Mammary epithelial cell (primary cell): ENCODE data around the gene IFNAR2.

Experiments used
- CTCF ChIP-seq, 2 donors: IDR thresholded peaks in 1 of 2; conservative IDR thresholded peaks in 1 of 2; 2 replicates each; pipeline ENCODE4 v1.5.1; 2011 to 2012; ENCODE audit warnings: inconsistent platforms in 2 of 2, low read length in 2 of 2, mild to moderate bottlenecking in 2 of 2, control low read depth in 1 of 2, low read depth in 1 of 2; ENCODE audit not compliant: insufficient read depth in 1 of 2; ENCODE audit errors: extremely low read depth in 1 of 2
- EZH2 ChIP-seq: IDR thresholded peaks from 2 replicates; pipeline ENCODE4 v1.6.1; 2012; ENCODE audit warnings: low read length, inconsistent platforms, borderline replicate concordance

DNA sequence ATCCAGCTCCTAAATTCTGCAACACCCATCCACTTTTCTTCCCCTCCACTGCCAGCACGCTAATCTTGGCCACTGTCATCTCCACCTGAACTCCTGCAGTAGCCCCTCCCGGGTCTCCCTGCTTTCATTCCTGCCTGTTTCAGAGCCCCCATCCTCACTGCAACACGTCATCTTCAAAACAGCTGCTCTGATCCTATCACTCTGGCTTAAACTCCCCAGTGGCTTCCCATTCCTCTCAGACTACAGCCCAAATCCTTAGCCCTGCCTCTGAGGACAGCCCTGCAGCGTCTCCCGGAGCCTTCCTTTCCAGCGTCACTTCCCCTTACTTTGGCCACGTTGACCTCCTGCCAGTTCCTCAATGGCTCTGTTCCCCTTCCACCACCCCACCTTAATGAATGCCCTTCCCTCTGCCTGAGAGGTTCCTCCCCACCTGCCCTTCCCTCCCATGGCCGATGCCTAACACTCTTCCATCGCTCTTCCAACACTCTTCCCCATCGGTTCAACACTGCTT, 22.9 kb upstream of the IFNAR2 start:
- TF ChIP-seq EZH2 (no peak), CTCF (conservative IDR thresholded peaks at IDR 0.05 in 1 of 2, IDR thresholded peaks at IDR 0.05 in 1 of 2; ENCODE audit: extremely low read depth in 1 of 2, insufficient read depth in 1 of 2, low read depth in 1 of 2, low read length in 2 of 2) (no peak)
